ENCODE measurements around the gene NLK. TPM values are rescaled to one million over a fixed set of nuclear protein-coding genes. Genes with fewer than 3 reads are reported as not detected.

Gene NLK
- polyA plus RNA-seq, 6 donors from 2014 or later: 1.3 to 6.9 (median 2.0) TPM

- no peaks in the 10 kb centered on the region for H3K36me3 Mint-ChIP-seq
- peak overlapping the region; percentile 78 to 94 (median 88) for H3K4me3 Mint-ChIP-seq
- H3K27me3 Mint-ChIP-seq: peaks cover 0 to 15% (median 0%) of the 10 kb centered on the region in 3 donors
- peak overlapping the region in 5 of 6 donors; percentile 24 to 89 (median 73) for H3K27ac Mint-ChIP-seq
- ATAC-seq (ENCODE audit: low read depth in 2 of 2) (no peak), DNase-seq (no peak)
- peaks cover 0 to 4% (median 0%) of the 10 kb centered on the region in 7 donors for H3K9me3 Mint-ChIP-seq
- H3K4me1 Mint-ChIP-seq: peaks cover 46 to 78% (median 63%) of the 10 kb centered on the region in 3 donors
Observed at GRCh38 chr17:28042721-28043291, 329 bp downstream of the NLK start.

GRCh38 chr17:28043296-28043695 lies 819 bp downstream of the NLK start:
- H3K36me3 Mint-ChIP-seq: no peaks in the 10 kb centered on the region
- ATAC-seq (ENCODE audit: low read depth in 2 of 2) (no peak), DNase-seq (no peak)
- peaks cover 0 to 15% (median 0%) of the 10 kb centered on the region in 3 donors for H3K27me3 Mint-ChIP-seq
- peak overlapping the region; percentile 78 to 92 (median 87) for H3K4me3 Mint-ChIP-seq
- H3K27ac Mint-ChIP-seq: peak overlapping the region in 1 of 6 donors; percentile 89
- H3K9me3 Mint-ChIP-seq: peaks cover 0 to 4% (median 0%) of the 10 kb centered on the region in 7 donors
- H3K4me1 Mint-ChIP-seq: peaks cover 46 to 78% (median 63%) of the 10 kb centered on the region in 3 donors

GRCh38 chr17:28043741-28044140 lies 1.3 kb downstream of the NLK start:
- Mint-ChIP-seq H3K27ac (no peak overlapping the region), H3K36me3 (no peaks in the 10 kb centered on the region)
- ATAC-seq (ENCODE audit: low read depth in 2 of 2): no peak

GRCh38 chr17:28045304-28045703 lies 2.8 kb downstream of the NLK start:
- peak overlapping the region in 6 of 8 donors; percentile 25 to 78 (median 37) for H3K4me3 Mint-ChIP-seq
- peaks cover 0 to 2% (median 0%) of the 10 kb centered on the region in 7 donors for H3K9me3 Mint-ChIP-seq
- H3K4me1 Mint-ChIP-seq: peaks cover 51 to 76% (median 62%) of the 10 kb centered on the region in 3 donors
- DNase-seq (no peak), ATAC-seq (ENCODE audit: low read depth in 2 of 2) (no peak)
- H3K27ac Mint-ChIP-seq: no peak overlapping the region
- H3K36me3 Mint-ChIP-seq: no peaks in the 10 kb centered on the region
- peaks cover 0 to under 1% (median 0%) of the 10 kb centered on the region in 3 donors for H3K27me3 Mint-ChIP-seq

More at GRCh38 chr17:28043741-28044140, 1.3 kb downstream of the NLK start:
- no peak for DNase-seq
- H3K27me3 Mint-ChIP-seq: peaks cover 0 to 15% (median 0%) of the 10 kb centered on the region in 3 donors
- H3K9me3 Mint-ChIP-seq: peaks cover 0 to 4% (median 0%) of the 10 kb centered on the region in 7 donors
- peak overlapping the region in 7 of 8 donors; percentile 78 to 92 (median 88) for H3K4me3 Mint-ChIP-seq
- peaks cover 46 to 79% (median 63%) of the 10 kb centered on the region in 3 donors for H3K4me1 Mint-ChIP-seq

- no peaks in the 10 kb centered on the region for H3K36me3 Mint-ChIP-seq
- H3K9me3 Mint-ChIP-seq: no peaks in the 10 kb centered on the region
- peak overlapping the region in 5 of 8 donors; percentile 29 to 46 (median 34) for H3K4me3 Mint-ChIP-seq
- no peaks in the 10 kb centered on the region for H3K27me3 Mint-ChIP-seq
- no peak overlapping the region for H3K27ac Mint-ChIP-seq
- H3K4me1 Mint-ChIP-seq: peaks cover 50 to 73% (median 56%) of the 10 kb centered on the region in 3 donors
- DNase-seq (no peak), ATAC-seq (ENCODE audit: low read depth in 2 of 2) (no peak)
Observed at GRCh38 chr17:28046034-28046825, 3.8 kb downstream of the NLK start.

- Mint-ChIP-seq H3K9me3 (no peaks in the 10 kb centered on the region), H3K36me3 (no peaks in the 10 kb centered on the region), H3K27me3 (no peaks in the 10 kb centered on the region), H3K27ac (no peak overlapping the region), H3K4me1 (peaks cover 41 to 64% (median 51%) of the 10 kb centered on the region in 3 donors), H3K4me3 (no peak overlapping the region)
- DNase-seq (no peak), ATAC-seq (ENCODE audit: low read depth in 2 of 2) (no peak)
Observed at GRCh38 chr17:28047806-28048205, 5.3 kb downstream of the NLK start.

- Mint-ChIP-seq H3K4me1 (peaks cover 44 to 63% (median 50%) of the 10 kb centered on the region in 3 donors), H3K36me3 (no peaks in the 10 kb centered on the region), H3K27ac (no peak overlapping the region), H3K27me3 (no peaks in the 10 kb centered on the region), H3K4me3 (no peak overlapping the region), H3K9me3 (no peaks in the 10 kb centered on the region)
- DNase-seq: no peak
- ATAC-seq (ENCODE audit: low read depth in 2 of 2): no peak
Observed at GRCh38 chr17:28049071-28049470, 6.6 kb downstream of the NLK start.

- no peaks in the 10 kb centered on the region for H3K36me3 Mint-ChIP-seq
- DNase-seq: no peak
- no peak for ATAC-seq (ENCODE audit: low read depth in 2 of 2)
- no peak overlapping the region for H3K4me3 Mint-ChIP-seq
- H3K27me3 Mint-ChIP-seq: no peaks in the 10 kb centered on the region
- peak overlapping the region in 5 of 6 donors; percentile 1 to 81 (median 7) for H3K27ac Mint-ChIP-seq
- peaks cover 25 to 42% (median 28%) of the 10 kb centered on the region in 3 donors for H3K4me1 Mint-ChIP-seq
- H3K9me3 Mint-ChIP-seq: no peaks in the 10 kb centered on the region
Observed at GRCh38 chr17:28053044-28053670, 10.7 kb downstream of the NLK start.

GRCh38 chr17:28053725-28054124 lies 11.2 kb downstream of the NLK start:
- peak; percentile 72 to 82 for ATAC-seq (ENCODE audit: low read depth in 2 of 2)
- DNase-seq: no peak
- Mint-ChIP-seq H3K27ac (peak overlapping the region in 5 of 6 donors; percentile 1 to 81 (median 7)), H3K36me3 (no peaks in the 10 kb centered on the region), H3K9me3 (no peaks in the 10 kb centered on the region), H3K4me1 (peaks cover 25 to 46% (median 30%) of the 10 kb centered on the region in 3 donors), H3K27me3 (no peaks in the 10 kb centered on the region), H3K4me3 (peak overlapping the region in 1 of 8 donors; percentile 23)

GRCh38 chr17:28055546-28056275 lies 13.2 kb downstream of the NLK start:
- Mint-ChIP-seq H3K27ac (peak overlapping the region in 1 of 6 donors; percentile 33), H3K27me3 (no peaks in the 10 kb centered on the region), H3K4me1 (peaks cover 17 to 31% (median 30%) of the 10 kb centered on the region in 3 donors), H3K4me3 (peak overlapping the region in 1 of 8 donors; percentile 39), H3K36me3 (no peaks in the 10 kb centered on the region), H3K9me3 (no peaks in the 10 kb centered on the region)
- DNase-seq: no peak
- ATAC-seq (ENCODE audit: low read depth in 2 of 2): no peak

- Mint-ChIP-seq H3K9me3 (no peaks in the 10 kb centered on the region), H3K27ac (no peak overlapping the region), H3K4me1 (peaks cover 17 to 31% (median 29%) of the 10 kb centered on the region in 3 donors), H3K27me3 (no peaks in the 10 kb centered on the region), H3K36me3 (no peaks in the 10 kb centered on the region), H3K4me3 (no peak overlapping the region)
- ATAC-seq (ENCODE audit: low read depth in 2 of 2) (no peak), DNase-seq (no peak)
Observed at GRCh38 chr17:28056276-28056620, 13.8 kb downstream of the NLK start.

GRCh38 chr17:28057731-28058246 lies 15.3 kb downstream of the NLK start:
- Mint-ChIP-seq H3K27ac (no peak overlapping the region), H3K9me3 (no peaks in the 10 kb centered on the region), H3K36me3 (no peaks in the 10 kb centered on the region), H3K27me3 (no peaks in the 10 kb centered on the region), H3K4me3 (no peak overlapping the region), H3K4me1 (peaks cover 16 to 27% (median 26%) of the 10 kb centered on the region in 3 donors)
- no peak for DNase-seq
- ATAC-seq (ENCODE audit: low read depth in 2 of 2): peak; percentile 20 to 55

GRCh38 chr17:28059675-28060074 lies 17.2 kb downstream of the NLK start:
- DNase-seq: no peak
- no peaks in the 10 kb centered on the region for H3K36me3 Mint-ChIP-seq
- H3K4me1 Mint-ChIP-seq: peaks cover 3 to 20% (median 16%) of the 10 kb centered on the region in 3 donors
- ATAC-seq (ENCODE audit: low read depth in 2 of 2): no peak
- H3K9me3 Mint-ChIP-seq: no peaks in the 10 kb centered on the region
- H3K27ac Mint-ChIP-seq: no peak overlapping the region
- no peak overlapping the region for H3K4me3 Mint-ChIP-seq
- no peaks in the 10 kb centered on the region for H3K27me3 Mint-ChIP-seq
